D721Med (cell line): ENCODE results near the gene CA7.

Source experiments
- DNase-seq: peaks from one replicate; pipeline ENCODE4 v3.0.0; 2011; ENCODE audit warnings: low spot score; ENCODE audit not compliant: insufficient read length
- FAIRE-seq: peaks from 2 replicates; lab custom pipeline; 2011; peaks lifted over from hg19 to GRCh38; lab: Jason Lieb, UNC
- TF ChIP-seq, protein P1 (sequence below): IDR thresholded peaks from 2 replicates; pipeline ENCODE4 v1.5.1; 2012; ENCODE audit warnings: mild to moderate bottlenecking, control low read depth; ENCODE audit not compliant: insufficient read depth; ENCODE audit errors: missing control alignments

Gene CA7

DNA sequence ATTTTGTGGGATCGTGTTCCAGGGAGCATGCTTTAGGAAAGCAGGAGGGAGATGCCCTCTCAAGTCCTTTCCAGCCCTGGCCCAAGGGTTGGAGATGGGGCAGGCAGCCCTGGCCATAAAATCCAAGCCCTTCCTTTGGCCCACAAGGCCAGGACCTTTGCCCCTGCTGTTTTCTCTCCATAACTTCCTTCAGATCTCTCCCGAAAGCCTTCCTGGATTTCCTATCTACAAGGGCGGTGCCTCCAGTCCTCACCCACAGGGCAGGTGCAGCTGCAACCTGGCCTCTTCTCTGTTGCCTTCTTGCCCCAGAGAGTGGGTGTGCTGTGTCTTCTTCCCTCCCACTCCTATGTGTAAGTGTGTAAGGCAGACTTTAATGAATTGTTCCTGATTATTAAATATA, 27.6 kb downstream of the CA7 start:
- FAIRE-seq: no peak
- TF ChIP-seq, protein P1, sequence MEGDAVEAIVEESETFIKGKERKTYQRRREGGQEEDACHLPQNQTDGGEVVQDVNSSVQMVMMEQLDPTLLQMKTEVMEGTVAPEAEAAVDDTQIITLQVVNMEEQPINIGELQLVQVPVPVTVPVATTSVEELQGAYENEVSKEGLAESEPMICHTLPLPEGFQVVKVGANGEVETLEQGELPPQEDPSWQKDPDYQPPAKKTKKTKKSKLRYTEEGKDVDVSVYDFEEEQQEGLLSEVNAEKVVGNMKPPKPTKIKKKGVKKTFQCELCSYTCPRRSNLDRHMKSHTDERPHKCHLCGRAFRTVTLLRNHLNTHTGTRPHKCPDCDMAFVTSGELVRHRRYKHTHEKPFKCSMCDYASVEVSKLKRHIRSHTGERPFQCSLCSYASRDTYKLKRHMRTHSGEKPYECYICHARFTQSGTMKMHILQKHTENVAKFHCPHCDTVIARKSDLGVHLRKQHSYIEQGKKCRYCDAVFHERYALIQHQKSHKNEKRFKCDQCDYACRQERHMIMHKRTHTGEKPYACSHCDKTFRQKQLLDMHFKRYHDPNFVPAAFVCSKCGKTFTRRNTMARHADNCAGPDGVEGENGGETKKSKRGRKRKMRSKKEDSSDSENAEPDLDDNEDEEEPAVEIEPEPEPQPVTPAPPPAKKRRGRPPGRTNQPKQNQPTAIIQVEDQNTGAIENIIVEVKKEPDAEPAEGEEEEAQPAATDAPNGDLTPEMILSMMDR: no peak
- no peak for DNase-seq

DNA sequence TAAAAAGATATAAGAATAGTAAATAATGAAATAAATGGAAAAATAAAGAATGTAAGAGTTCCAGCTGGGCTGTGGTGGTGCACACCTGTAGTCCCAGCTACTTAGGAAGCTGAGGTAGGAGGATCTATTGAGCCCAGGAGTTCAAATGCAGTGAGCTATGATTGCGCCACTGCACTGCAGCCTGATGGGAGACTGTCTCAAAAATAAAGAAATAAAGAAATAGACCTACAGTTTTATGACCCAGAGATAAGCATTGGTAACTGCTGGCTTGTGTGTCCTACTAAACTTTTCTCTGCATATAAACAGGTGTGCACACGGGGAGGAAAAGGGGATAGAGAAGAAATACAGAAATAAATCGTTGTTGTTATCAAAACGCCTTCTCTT, 28.3 kb downstream of the CA7 start:
- no peak for FAIRE-seq
- TF ChIP-seq, protein P1: no peak
- no peak for DNase-seq

DNA sequence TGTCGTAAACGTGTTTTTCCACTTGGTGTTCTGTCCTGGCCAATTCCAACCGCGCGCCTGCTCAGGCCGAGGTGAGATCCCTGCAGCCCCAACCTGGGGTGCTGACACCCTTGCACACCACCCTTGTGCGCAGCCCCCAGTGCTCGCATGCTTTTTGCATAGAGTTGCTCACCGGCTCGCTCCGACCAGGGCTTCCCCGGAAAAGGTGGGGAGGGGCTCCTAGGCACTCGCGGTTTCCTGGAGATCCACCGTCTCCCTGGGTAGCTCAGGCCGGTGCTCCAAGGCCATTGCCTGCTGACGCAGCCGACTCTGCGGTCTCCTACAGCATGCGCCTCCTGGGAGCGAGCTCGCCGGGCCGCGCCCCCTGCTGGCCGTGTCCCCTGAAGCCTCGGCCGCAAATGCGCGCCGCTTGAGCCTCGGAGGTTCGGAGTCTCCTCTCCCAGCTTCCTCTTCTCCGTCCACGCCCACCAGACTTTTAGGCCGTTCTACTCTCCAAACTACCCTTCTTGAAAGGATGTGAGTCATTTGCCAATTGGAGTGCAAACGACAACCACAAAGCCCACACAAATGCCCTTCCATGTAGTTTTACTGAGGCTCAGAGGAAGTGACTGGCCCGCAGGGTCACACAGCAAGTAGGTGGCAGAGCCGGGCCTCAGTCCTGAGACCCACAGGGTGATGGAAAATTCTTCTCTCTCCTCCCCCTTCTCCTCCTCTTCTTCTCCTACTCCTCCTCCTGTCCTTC, 28.9 kb downstream of the CA7 start:
- TF ChIP-seq, protein P1: peak; percentile 85
- FAIRE-seq (no peak), DNase-seq (peak; percentile 48)

DNA sequence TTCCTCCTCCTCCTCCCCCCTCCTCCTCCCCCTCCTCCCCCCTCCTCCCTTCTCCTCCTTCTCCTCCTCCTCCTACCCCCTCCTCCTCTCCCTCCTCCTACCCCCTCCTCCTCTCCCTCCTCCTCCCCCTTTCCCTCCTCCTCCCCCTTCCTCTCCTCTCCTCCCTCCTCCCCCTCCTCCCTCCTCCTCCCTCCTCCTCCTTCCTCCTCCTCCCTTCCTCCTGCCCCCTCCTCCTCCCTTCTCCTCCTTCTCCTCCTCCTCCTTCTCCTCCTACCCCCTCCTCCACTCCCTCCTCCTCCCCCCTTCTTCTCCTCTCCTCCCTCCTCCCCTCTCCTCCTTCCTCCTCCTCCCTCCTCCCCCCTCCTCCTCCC, 29.5 kb downstream of the CA7 start:
- FAIRE-seq: no peak
- no peak for DNase-seq
- TF ChIP-seq, protein P1: no peak

DNA sequence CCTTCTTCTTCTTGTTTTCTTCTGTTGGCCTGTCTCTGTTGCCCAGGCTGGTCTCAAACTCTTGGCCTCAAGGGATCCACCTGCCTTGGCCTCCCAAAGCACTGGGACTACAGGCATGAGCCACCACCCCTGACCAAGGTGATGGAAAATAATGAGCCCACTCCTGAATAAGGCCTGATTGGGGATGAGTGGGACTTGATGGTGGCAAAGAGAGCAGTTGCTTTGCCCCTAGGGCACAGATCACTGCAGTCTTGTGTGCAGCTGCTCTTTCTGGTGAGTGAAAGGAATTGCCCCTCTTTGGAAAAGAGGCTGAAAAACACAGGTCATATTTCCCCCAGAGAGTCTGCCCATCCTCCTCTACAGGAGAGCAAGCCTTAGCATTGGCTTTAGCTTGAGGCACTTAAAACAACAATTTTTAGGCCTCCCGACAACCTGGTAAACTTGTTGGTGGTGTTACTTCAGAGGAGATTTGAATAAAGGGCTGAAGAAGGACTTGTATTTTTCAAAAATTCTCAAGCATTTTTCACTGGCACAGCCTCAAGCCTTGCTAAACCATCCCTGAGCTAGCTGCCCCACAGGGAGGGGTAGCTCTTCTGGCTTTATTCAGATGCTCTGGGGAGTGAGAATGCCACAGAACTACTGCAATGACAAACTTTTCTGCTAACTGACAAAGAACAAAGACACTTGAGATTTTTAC, 30.0 kb downstream of the CA7 start:
- TF ChIP-seq, protein P1: no peak
- no peak for DNase-seq
- FAIRE-seq: no peak

DNA sequence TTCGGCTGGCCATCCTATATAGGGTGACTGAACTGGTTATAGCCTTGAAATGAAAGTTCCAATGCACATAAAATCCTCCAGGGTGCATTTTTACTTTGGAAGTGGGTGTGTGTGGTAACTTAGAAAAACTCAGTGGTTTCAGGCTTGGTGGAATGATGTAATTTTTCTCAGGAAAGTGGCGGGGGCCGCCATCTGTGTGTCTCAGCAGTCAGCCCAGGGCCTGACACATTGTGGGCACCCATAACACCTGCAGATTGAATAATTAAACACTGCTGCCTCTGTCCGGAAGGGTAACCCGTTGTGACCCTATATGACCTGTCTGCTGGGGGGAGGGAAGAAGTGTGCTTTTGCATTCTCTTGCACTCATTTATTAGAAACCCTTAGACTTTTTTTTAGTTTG, 33.9 kb downstream of the CA7 start:
- no peak for FAIRE-seq
- DNase-seq: no peak
- TF ChIP-seq, protein P1: no peak
